Measurements from ENCODE around the gene ACY1.
"Not testable (repeated sequence)": the region's sequence is repeated elsewhere in the genome, so short reads cannot be mapped to it uniquely, and the experiment has no call there.

Gene ACY1

GRCh38 chr3:52026041-52026440 lies 42.7 kb downstream of the ACY1 start:
- no peak for ATAC-seq

GRCh38 chr3:52028572-52028971 lies 45.2 kb downstream of the ACY1 start:
- H3K27me3 Mint-ChIP-seq: peaks cover 2% of the 10 kb centered on the region
- no peaks in the 10 kb centered on the region for H3K36me3 Mint-ChIP-seq (ENCODE audit: low read depth)
- DNase-seq (no peak), ATAC-seq (peak; percentile 25)
- no peak overlapping the region for H3K4me3 Mint-ChIP-seq
- no peaks in the 10 kb centered on the region for H3K9me3 Mint-ChIP-seq
- H3K27ac Mint-ChIP-seq: no peak overlapping the region
- H3K4me1 Mint-ChIP-seq: no peaks in the 10 kb centered on the region

More at GRCh38 chr3:52026041-52026440, 42.7 kb downstream of the ACY1 start:
- Mint-ChIP-seq H3K36me3 (ENCODE audit: low read depth) (no peaks in the 10 kb centered on the region), H3K27me3 (peaks cover 2% of the 10 kb centered on the region), H3K4me1 (no peaks in the 10 kb centered on the region), H3K9me3 (no peaks in the 10 kb centered on the region), H3K4me3 (no peak overlapping the region), H3K27ac (no peak overlapping the region)
- DNase-seq: no peak

- no peaks in the 10 kb centered on the region for H3K4me1 Mint-ChIP-seq
- DNase-seq (no peak), ATAC-seq (no peak)
- peaks cover 2% of the 10 kb centered on the region for H3K27me3 Mint-ChIP-seq
- no peak overlapping the region for H3K27ac Mint-ChIP-seq
- H3K4me3 Mint-ChIP-seq: no peak overlapping the region
- no peaks in the 10 kb centered on the region for H3K9me3 Mint-ChIP-seq
- no peaks in the 10 kb centered on the region for H3K36me3 Mint-ChIP-seq (ENCODE audit: low read depth)
Observed at GRCh38 chr3:52029053-52029452, 45.7 kb downstream of the ACY1 start.

- ATAC-seq: no peak
- Mint-ChIP-seq H3K9me3 (no peaks in the 10 kb centered on the region), H3K27ac (no peak overlapping the region), H3K27me3 (no peaks in the 10 kb centered on the region), H3K36me3 (ENCODE audit: low read depth) (no peaks in the 10 kb centered on the region), H3K4me1 (no peaks in the 10 kb centered on the region), H3K4me3 (no peak overlapping the region)
- no peak for DNase-seq
Observed at GRCh38 chr3:52029535-52029934, 46.2 kb downstream of the ACY1 start.

- H3K36me3 Mint-ChIP-seq (ENCODE audit: low read depth): no peaks in the 10 kb centered on the region
- no peaks in the 10 kb centered on the region for H3K27me3 Mint-ChIP-seq
- no peaks in the 10 kb centered on the region for H3K9me3 Mint-ChIP-seq
- no peaks in the 10 kb centered on the region for H3K4me1 Mint-ChIP-seq
- ATAC-seq (no peak), DNase-seq (no peak)
- H3K4me3 Mint-ChIP-seq: no peak overlapping the region
- H3K27ac Mint-ChIP-seq: no peak overlapping the region
Observed at GRCh38 chr3:52030714-52031310, 47.5 kb downstream of the ACY1 start.

- DNase-seq (no peak), ATAC-seq (no peak)
- no peak overlapping the region for H3K27ac Mint-ChIP-seq
- no peak overlapping the region for H3K4me3 Mint-ChIP-seq
- no peaks in the 10 kb centered on the region for H3K4me1 Mint-ChIP-seq
- no peaks in the 10 kb centered on the region for H3K36me3 Mint-ChIP-seq (ENCODE audit: low read depth)
- no peaks in the 10 kb centered on the region for H3K27me3 Mint-ChIP-seq
- no peaks in the 10 kb centered on the region for H3K9me3 Mint-ChIP-seq
Observed at GRCh38 chr3:52031896-52032295, 48.6 kb downstream of the ACY1 start.

- Mint-ChIP-seq H3K9me3 (no peaks in the 10 kb centered on the region), H3K27me3 (no peaks in the 10 kb centered on the region), H3K4me1 (no peaks in the 10 kb centered on the region), H3K27ac (no peak overlapping the region), H3K4me3 (no peak overlapping the region), H3K36me3 (ENCODE audit: low read depth) (no peaks in the 10 kb centered on the region)
- DNase-seq: no peak
- ATAC-seq: no peak
Observed at GRCh38 chr3:52032702-52033408, 49.5 kb downstream of the ACY1 start.

GRCh38 chr3:52033748-52034147 lies 50.4 kb downstream of the ACY1 start:
- H3K27ac Mint-ChIP-seq; ATAC-seq; H3K36me3 Mint-ChIP-seq (ENCODE audit: low read depth): not testable (repeated sequence)

GRCh38 chr3:52034212-52034611 lies 50.9 kb downstream of the ACY1 start:
- Mint-ChIP-seq H3K27ac (no peak overlapping the region), H3K36me3 (ENCODE audit: low read depth) (no peaks in the 10 kb centered on the region), H3K4me1 (no peaks in the 10 kb centered on the region), H3K27me3 (no peaks in the 10 kb centered on the region), H3K4me3 (no peak overlapping the region), H3K9me3 (no peaks in the 10 kb centered on the region)
- DNase-seq: no peak
- no peak for ATAC-seq

More at GRCh38 chr3:52033748-52034147, 50.4 kb downstream of the ACY1 start:
- not testable (repeated sequence) for H3K4me3 Mint-ChIP-seq, H3K27me3 Mint-ChIP-seq, DNase-seq, H3K4me1 Mint-ChIP-seq, H3K9me3 Mint-ChIP-seq

GRCh38 chr3:52034651-52035050 lies 51.3 kb downstream of the ACY1 start:
- Mint-ChIP-seq H3K27ac (no peak overlapping the region), H3K4me3 (no peak overlapping the region), H3K9me3 (no peaks in the 10 kb centered on the region), H3K36me3 (ENCODE audit: low read depth) (no peaks in the 10 kb centered on the region), H3K4me1 (no peaks in the 10 kb centered on the region), H3K27me3 (no peaks in the 10 kb centered on the region)
- DNase-seq: no peak
- no peak for ATAC-seq

- H3K9me3 Mint-ChIP-seq: no peaks in the 10 kb centered on the region
- H3K4me1 Mint-ChIP-seq: no peaks in the 10 kb centered on the region
- no peaks in the 10 kb centered on the region for H3K36me3 Mint-ChIP-seq (ENCODE audit: low read depth)
- ATAC-seq (peak; percentile 37), DNase-seq (no peak)
- no peaks in the 10 kb centered on the region for H3K27me3 Mint-ChIP-seq
- no peak overlapping the region for H3K4me3 Mint-ChIP-seq
- H3K27ac Mint-ChIP-seq: no peak overlapping the region
Observed at GRCh38 chr3:52036222-52036694, 52.9 kb downstream of the ACY1 start.

- no peak overlapping the region for H3K27ac Mint-ChIP-seq
- ATAC-seq: no peak
Observed at GRCh38 chr3:52036829-52037228, 53.5 kb downstream of the ACY1 start.

GRCh38 chr3:52037291-52037690 lies 54.0 kb downstream of the ACY1 start:
- DNase-seq (no peak), ATAC-seq (no peak)
- Mint-ChIP-seq H3K36me3 (ENCODE audit: low read depth) (no peaks in the 10 kb centered on the region), H3K27ac (no peak overlapping the region), H3K4me3 (no peak overlapping the region), H3K27me3 (no peaks in the 10 kb centered on the region), H3K9me3 (no peaks in the 10 kb centered on the region), H3K4me1 (no peaks in the 10 kb centered on the region)

More at GRCh38 chr3:52036829-52037228, 53.5 kb downstream of the ACY1 start:
- Mint-ChIP-seq H3K36me3 (ENCODE audit: low read depth) (no peaks in the 10 kb centered on the region), H3K4me1 (no peaks in the 10 kb centered on the region), H3K9me3 (no peaks in the 10 kb centered on the region), H3K4me3 (no peak overlapping the region), H3K27me3 (no peaks in the 10 kb centered on the region)
- DNase-seq: no peak

GRCh38 chr3:52038227-52038626 lies 54.9 kb downstream of the ACY1 start:
- H3K36me3 Mint-ChIP-seq (ENCODE audit: low read depth): no peaks in the 10 kb centered on the region
- H3K27me3 Mint-ChIP-seq: no peaks in the 10 kb centered on the region
- DNase-seq: no peak
- no peak for ATAC-seq
- H3K4me3 Mint-ChIP-seq: no peak overlapping the region
- no peaks in the 10 kb centered on the region for H3K4me1 Mint-ChIP-seq
- no peak overlapping the region for H3K27ac Mint-ChIP-seq
- H3K9me3 Mint-ChIP-seq: no peaks in the 10 kb centered on the region
